K562 (cell line): ENCODE data around the gene SEPTIN8. TPM values are rescaled to one million over a fixed set of nuclear protein-coding genes. Genes with fewer than 3 reads are reported as not detected.
A peak's percentile ranks its signal among the peaks of the same experiment; 100 is the strongest.

Experiments
- ATAC-seq: fragments of 200-7000 bp; cut with Tn5 transposase; 3 replicates; pipeline ENCODE4 v1.9.1; 2020; ENCODE audit warnings: moderate library complexity
- BruUV-seq: library from RNA; stranded (reverse); fragments of 400-500 nt; replicated peaks from 2 replicates; lab custom pipeline; 2021; lab: Mats Ljungman, UMichigan
- CTCF ChIA-PET: fragments of 300-600 bp; formaldehyde crosslinking; extraction: SDS; loops from one replicate; lab custom pipeline; 2021; ENCODE audit warnings: low intra/inter-chr PET ratio; lab: Yijun Ruan, JAX
- POLR2A ChIA-PET: fragments of 300-600, 350-650 bp; sonication (Branson Sonifier 250); formaldehyde crosslinking; extraction: SDS; loops from one replicate; lab custom pipeline; 2021; ENCODE audit warnings: antibody characterized with exemption, inconsistent platforms; lab: Yijun Ruan, JAX
- DNase-seq, 4 experiments: peaks; one replicate each; pipeline versions ENCODE4 v3.0.0 to v3.0.0-alpha.2; 2011 to 2018; ENCODE audit warnings: low spot score in 3 of 4, mixed read lengths in 3 of 4; ENCODE audit errors: extremely low read depth in 1 of 4
- FAIRE-seq: peaks from 2 replicates; lab custom pipeline; 2011; peaks lifted over from hg19 to GRCh38; lab: Jason Lieb, UNC
- H2AFZ ChIP-seq: 2 replicates; pipeline ENCODE4 v1.6.0; 2011; ENCODE audit warnings: low read depth, low read length, control low read depth, inconsistent platforms
- H3K27ac ChIP-seq: fragments of 200-600 bp; 3 replicates; pipeline ENCODE4 v1.8.0; 2011; ENCODE audit warnings: low read depth, mild to moderate bottlenecking, control low read depth, inconsistent platforms, low read length, moderate library complexity, mixed read lengths; ENCODE audit errors: extremely low read depth
- H3K27me3 ChIP-seq, 2 experiments: fragments of 300-600 bp in 1 of 2; 2 replicates in 1 of 2; 3 replicates in 1 of 2; pipeline versions ENCODE4 v1.6.0 to v1.8.0; 2011; ENCODE audit warnings: inconsistent platforms in 2 of 2, low read length in 2 of 2, mild to moderate bottlenecking in 1 of 2, mixed read lengths in 1 of 2, moderate library complexity in 1 of 2; ENCODE audit not compliant: control insufficient read depth in 2 of 2, insufficient read depth in 2 of 2
- H3K36me3 ChIP-seq: fragments of 300-600 bp; 3 replicates; pipeline ENCODE4 v1.8.0; 2011; ENCODE audit warnings: mild to moderate bottlenecking, low read length, inconsistent platforms; ENCODE audit not compliant: control insufficient read depth, insufficient read depth
- H3K4me1 ChIP-seq, 2 experiments: fragments of 200-600 bp in 1 of 2; replicated peaks in 1 of 2; 2 replicates in 1 of 2; 3 replicates in 1 of 2; pipeline versions ENCODE4 v1.5.1 to v1.8.0; 2011; ENCODE audit warnings: inconsistent platforms in 2 of 2, low read length in 2 of 2, mild to moderate bottlenecking in 1 of 2, mixed read lengths in 1 of 2, moderate library complexity in 1 of 2; ENCODE audit not compliant: control insufficient read depth in 2 of 2, insufficient read depth in 2 of 2
- H3K4me2 ChIP-seq: 2 replicates; pipeline ENCODE4 v1.6.1; 2011; ENCODE audit warnings: low read length, control low read depth, inconsistent platforms, mixed read lengths; ENCODE audit not compliant: insufficient read depth
- H3K4me3 ChIP-seq: fragments of 200-600 bp; sonication (generic), shearing (Covaris generic); 2 replicates; pipeline ENCODE4 v1.5.1; 2016; ENCODE audit warnings: control low read depth, inconsistent platforms
- H3K79me2 ChIP-seq: fragments of 200-600 bp; 3 replicates; pipeline ENCODE4 v1.8.0; 2011; ENCODE audit warnings: low read length, inconsistent platforms; ENCODE audit not compliant: control insufficient read depth, insufficient read depth
- H3K9ac ChIP-seq, 2 experiments: 2 replicates each; pipeline versions ENCODE4 v1.6.0 to v1.6.1; 2011; ENCODE audit warnings: low read depth in 2 of 2, low read length in 2 of 2, control low read depth in 1 of 2, inconsistent platforms in 1 of 2, mild to moderate bottlenecking in 1 of 2, mixed read lengths in 1 of 2; ENCODE audit not compliant: insufficient read depth in 1 of 2
- H3K9me1 ChIP-seq: one replicate; pipeline ENCODE4 v1.6.0; 2011; ENCODE audit warnings: inconsistent platforms, mild to moderate bottlenecking, low read length, moderate library complexity; ENCODE audit not compliant: control insufficient read depth, insufficient read depth
- H3K9me3 ChIP-seq: replicated peaks from 2 replicates; pipeline ENCODE4 v1.5.1; 2011; ENCODE audit warnings: low read depth, low read length, inconsistent platforms; ENCODE audit not compliant: control insufficient read depth, insufficient read depth
- H4K20me1 ChIP-seq: replicated peaks from 2 replicates; pipeline ENCODE4 v1.6.1; 2011; ENCODE audit warnings: low read length, inconsistent platforms, mixed read lengths; ENCODE audit not compliant: control insufficient read depth, insufficient read depth
- MEF2A ChIP-seq: IDR thresholded peaks from 2 replicates; pipeline ENCODE4 v1.6.1; 2011; ENCODE audit warnings: low read depth, mild to moderate bottlenecking, low read length, moderate library complexity; ENCODE audit not compliant: control insufficient read depth
- POLR2G ChIP-seq: fragments of 200-400 bp; formaldehyde crosslinking; IDR thresholded peaks from 2 replicates; pipeline ENCODE4 v1.6.1; 2017; ENCODE audit warnings: low read depth, mild to moderate bottlenecking, antibody characterized with exemption, low read length, moderate library complexity
- RBFOX2 ChIP-seq: fragments of 200-400 bp; formaldehyde crosslinking; IDR thresholded peaks from 2 replicates; pipeline ENCODE4 v1.6.1; 2017; ENCODE audit warnings: low read depth, mild to moderate bottlenecking, low read length, moderate library complexity
- ZBTB33 ChIP-seq: sonication (generic); formaldehyde crosslinking; IDR thresholded peaks from 2 replicates; pipeline ENCODE4 v1.8.1; 2023; ENCODE audit warnings: mild to moderate bottlenecking, missing genetic modification reagents
- WGBS: fragments of 100-300 bp; shearing (Covaris generic); methylation state at CpG from one replicate; pipeline ENCODE4 v1.1.6; 2016; ENCODE audit warnings: low coverage, mixed read lengths; ENCODE audit not compliant: insufficient coverage; ENCODE audit errors: missing lambda C conversion rate; 5-methylcytosine and 5-hydroxymethylcytosine counted together
- in situ Hi-C: fragments of 300-500 bp; cut with MboI; formaldehyde crosslinking; loops from 4 replicates; pipeline ENCODE4 v1.15.0; 2018; ENCODE audit warnings: inconsistent platforms, mixed read lengths
- intact Hi-C: fragments of 100-400 bp; cut with micrococcal nuclease; formaldehyde crosslinking; loops from 2 replicates; pipeline ENCODE4 v1.14.2; 2022
- polyA plus RNA-seq, 8 experiments: library from polyadenylated mRNA; depleted of rRNA in 4 of 8; stranded (reverse) in 5 of 8; unstranded in 3 of 8; fragments of >200 nt; fragmentation: Nextera tagmentation in 2 of 8; fragmentation: Illumina TruSeq in 1 of 8; extraction: Ambion mirVana in 2 of 8; extraction: Trizol in 1 of 8; gene quantifications; 2 replicates each; pipeline versions ENCODE4 v1.2.1 to v1.2.3, GENCODE V29; 2011 to 2014; ENCODE audit warnings: inconsistent platforms in 1 of 8, missing spikeins in 1 of 8
- total RNA-seq, 7 experiments: library from RNA; depleted of rRNA in 6 of 7; stranded (reverse); fragments of >200 nt in 6 of 7; fragmentation: Illumina TruSeq in 2 of 7; extraction: Trizol in 2 of 7; gene quantifications; 2 replicates each; pipeline versions ENCODE4 v1.2.1 to v1.2.3, GENCODE V29; 2011 to 2021; ENCODE audit warnings: low replicate concordance in 1 of 7

SEPTIN8 gene
- total and polyA plus RNA-seq, 9 of the 15 experiments (the other 6 are each of a cell fraction or from before 2014, with no cell fraction given) = 19.3 to 142 (median 101) TPM

- TF ChIP-seq MEF2A (no peak), POLR2G (peak; percentile 59), RBFOX2 (peak; percentile 41; the same call in 1 of the 2 replicates), ZBTB33 (CRISPR knock-in tag) (peak; percentile 80)
- TF ChIP-seq, all 486 proteins: peak for 3
- FAIRE-seq = no peak
- intact Hi-C loops (loop anchor here (5.0 kb wide), 2 partner anchors 161 to 231 kb away; no protein-coding TSS in a partner anchor), in situ Hi-C loops (no loop called here)
- Histone ChIP-seq H3K9me1 (no peaks in the 10 kb centered on the region), H3K27me3 (no peaks in the 10 kb centered on the region), H3K36me3 (peaks cover 40% of the 10 kb centered on the region; the same call in 2 of the 3 replicates), H3K9ac (no peak overlapping the region), H2AFZ (no peak overlapping the region), H3K4me3 (no peak overlapping the region), H3K79me2 (no peaks in the 10 kb centered on the region), H4K20me1 (no peaks in the 10 kb centered on the region), H3K9me3 (no peaks in the 10 kb centered on the region), H3K27ac (no peak overlapping the region), H3K4me2 (no peak overlapping the region), H3K4me1 (peaks cover 2 to 21% of the 10 kb centered on the region in 2 experiments; a peak in 3 of 5 replicates)
- 96% methylated on average over 47 of the region's 68 CpGs for WGBS
- BruUV-seq = no TSS peak
- ChIA-PET CTCF (no interaction called here), POLR2A (interaction anchor here (0.8 to 1.1 kb wide), 2 partner anchors 10 to 25 kb away, joined by 3 to 5 read pairs; no protein-coding TSS in a partner anchor)
- ATAC-seq = no peak
- DNase-seq = no peak
Measured at GRCh38 chr5:132822650-132823480, 45.8 kb upstream of the SEPTIN8 start.
